H9 (cell line): ENCODE measurements around the gene IER5. TPM values are rescaled to one million over a fixed set of nuclear protein-coding genes. Genes with fewer than 3 reads are reported as not detected.
A peak's percentile ranks its signal among the peaks of the same experiment; 100 is the strongest.

Experiments used
- DNase-seq: peaks from one replicate; pipeline ENCODE4 v3.0.0-alpha.2; 2017
- H2AFZ ChIP-seq: one replicate; pipeline ENCODE4 v1.6.1; 2013; ENCODE audit warnings: mild to moderate bottlenecking, low read length, control low read depth, moderate library complexity
- H2AK5ac ChIP-seq: 2 replicates; pipeline ENCODE4 v1.6.1; 2013; ENCODE audit warnings: low read length, control low read depth, mixed read lengths; ENCODE audit not compliant: insufficient read length
- H2BK120ac ChIP-seq: one replicate; pipeline ENCODE4 v1.6.1; 2013; ENCODE audit warnings: low read depth, mild to moderate bottlenecking, low read length, control low read depth, inconsistent platforms; ENCODE audit not compliant: poor library complexity, severe bottlenecking
- H2BK12ac ChIP-seq: 2 replicates; pipeline ENCODE4 v1.6.1; 2013; ENCODE audit warnings: low read length, control low read depth, mixed read lengths, low read depth; ENCODE audit not compliant: insufficient read length
- H2BK15ac ChIP-seq: 2 replicates; pipeline ENCODE4 v1.6.1; 2013; ENCODE audit warnings: low read depth, low read length, control low read depth
- H2BK20ac ChIP-seq: one replicate; pipeline ENCODE4 v1.6.1; 2013; ENCODE audit warnings: low read depth, mild to moderate bottlenecking, low read length, control low read depth, inconsistent platforms; ENCODE audit not compliant: poor library complexity, severe bottlenecking
- H2BK5ac ChIP-seq: 2 replicates; pipeline ENCODE4 v1.6.1; 2013; ENCODE audit warnings: low read length, control low read depth, mixed read lengths; ENCODE audit not compliant: insufficient read length
- H3K14ac ChIP-seq: 2 replicates; pipeline ENCODE4 v1.6.1; 2013; ENCODE audit warnings: low read length, control low read depth; ENCODE audit not compliant: insufficient read depth
- H3K18ac ChIP-seq: 2 replicates; pipeline ENCODE4 v1.6.1; 2013; ENCODE audit warnings: low read depth, mild to moderate bottlenecking, mixed read lengths, low read length, control low read depth; ENCODE audit not compliant: insufficient read length
- H3K23ac ChIP-seq: 2 replicates; pipeline ENCODE4 v1.6.1; 2013; ENCODE audit warnings: low read length, control low read depth, mixed read lengths, low read depth; ENCODE audit not compliant: insufficient read length
- H3K23me2 ChIP-seq: 2 replicates; pipeline ENCODE4 v1.6.1; 2013; ENCODE audit warnings: low read depth, mild to moderate bottlenecking, mixed read lengths, low read length, control low read depth; ENCODE audit not compliant: insufficient read length, poor library complexity, severe bottlenecking
- H3K27ac ChIP-seq: 2 replicates; pipeline ENCODE4 v1.5.1; 2013; ENCODE audit warnings: low read length, control low read depth, mixed read lengths, low read depth; ENCODE audit not compliant: insufficient read length
- H3K27me3 ChIP-seq: 2 replicates; pipeline ENCODE4 v1.6.1; 2013; ENCODE audit warnings: low read length, control low read depth, inconsistent platforms; ENCODE audit not compliant: insufficient read depth
- H3K4ac ChIP-seq: 2 replicates; pipeline ENCODE4 v1.6.1; 2013; ENCODE audit warnings: low read depth, mild to moderate bottlenecking, control low read depth, inconsistent platforms, low read length, moderate library complexity
- H3K4me1 ChIP-seq: 2 replicates; pipeline ENCODE4 v1.6.1; 2013; ENCODE audit warnings: low read length, control low read depth, inconsistent platforms; ENCODE audit not compliant: insufficient read depth
- H3K4me2 ChIP-seq: 2 replicates; pipeline ENCODE4 v1.6.1; 2013; ENCODE audit warnings: low read length, control low read depth, mixed read lengths; ENCODE audit not compliant: insufficient read length, insufficient read depth
- H3K56ac ChIP-seq: 2 replicates; pipeline ENCODE4 v1.6.1; 2013; ENCODE audit warnings: low read depth, mild to moderate bottlenecking, mixed read lengths, low read length, control low read depth; ENCODE audit not compliant: insufficient read length
- H3K79me1 ChIP-seq: 2 replicates; pipeline ENCODE4 v1.6.1; 2013; ENCODE audit warnings: low read depth, mild to moderate bottlenecking, moderate library complexity, low read length, control low read depth, inconsistent platforms; ENCODE audit not compliant: insufficient read depth, poor library complexity, severe bottlenecking
- H3K79me2 ChIP-seq: 2 replicates; pipeline ENCODE4 v1.6.1; 2013; ENCODE audit warnings: low read length, control low read depth, inconsistent platforms; ENCODE audit not compliant: insufficient read depth
- H3K9ac ChIP-seq: 2 replicates; pipeline ENCODE4 v1.6.1; 2013; ENCODE audit warnings: low read length, control low read depth, mixed read lengths; ENCODE audit not compliant: insufficient read length; ENCODE audit errors: extremely low read depth
- H3K9me3 ChIP-seq: one replicate; pipeline ENCODE4 v1.6.1; 2013; ENCODE audit warnings: low read depth, low read length, inconsistent platforms; ENCODE audit not compliant: control insufficient read depth
- H3T11ph ChIP-seq: one replicate; pipeline ENCODE4 v1.6.1; 2013; ENCODE audit warnings: mild to moderate bottlenecking, low read length, control low read depth, inconsistent platforms
- H4K20me1 ChIP-seq: one replicate; pipeline ENCODE4 v1.6.1; 2013; ENCODE audit not compliant: control insufficient read depth, insufficient read length, insufficient read depth
- H4K5ac ChIP-seq: 2 replicates; pipeline ENCODE4 v1.6.1; 2013; ENCODE audit warnings: low read depth, mild to moderate bottlenecking, mixed read lengths, low read length, control low read depth; ENCODE audit not compliant: insufficient read length
- H4K8ac ChIP-seq: replicated peaks from 2 replicates; pipeline ENCODE4 v1.6.1; 2013; ENCODE audit warnings: low read length, control low read depth, mixed read lengths, low read depth; ENCODE audit not compliant: insufficient read length
- H4K91ac ChIP-seq: 2 replicates; pipeline ENCODE4 v1.6.1; 2013; ENCODE audit warnings: low read depth, mild to moderate bottlenecking, moderate library complexity, mixed read lengths, low read length, control low read depth; ENCODE audit not compliant: insufficient read length
- H3K27ac Mint-ChIP-seq, 3 experiments: 2 replicates in 2 of 3; 3 replicates in 1 of 3; pipeline ENCODE4 v1.8.0; 2020 to 2021; ENCODE audit warnings: mixed read lengths in 3 of 3, mild to moderate bottlenecking in 1 of 3, moderate library complexity in 1 of 3
- H3K27me3 Mint-ChIP-seq: 2 replicates; pipeline ENCODE4 v1.8.0; 2021; ENCODE audit warnings: low read depth, mild to moderate bottlenecking, moderate library complexity, mixed read lengths
- H3K36me3 Mint-ChIP-seq, 3 experiments: 2 replicates in 2 of 3; 3 replicates in 1 of 3; pipeline ENCODE4 v1.8.0; 2020 to 2021; ENCODE audit warnings: low read depth in 3 of 3, mixed read lengths in 3 of 3; ENCODE audit not compliant: insufficient read depth in 1 of 3
- H3K4me1 Mint-ChIP-seq, 2 experiments: 2 replicates each; pipeline ENCODE4 v1.8.0; 2020; ENCODE audit warnings: mixed read lengths in 2 of 2
- H3K4me3 Mint-ChIP-seq, 2 experiments: 2 replicates in 1 of 2; 3 replicates in 1 of 2; pipeline ENCODE4 v1.8.0; 2020 to 2021; ENCODE audit warnings: mild to moderate bottlenecking in 2 of 2, mixed read lengths in 2 of 2, moderate library complexity in 1 of 2
- H3K9me3 Mint-ChIP-seq, 2 experiments: 2 replicates in 1 of 2; 3 replicates in 1 of 2; pipeline ENCODE4 v1.8.0; 2020; ENCODE audit warnings: mild to moderate bottlenecking in 2 of 2, mixed read lengths in 2 of 2, moderate library complexity in 1 of 2
- WGBS: extraction: QIAGEN DNeasy Blood & Tissue Kit; methylation state at CpG from one replicate; pipeline ENCODE4 v1.1.7; 2013; ENCODE audit warnings: missing lambda C conversion rate, low lambda C conversion rate, mixed read lengths; ENCODE audit not compliant: insufficient read length; ENCODE audit errors: extremely low coverage; 5-methylcytosine and 5-hydroxymethylcytosine counted together
- total RNA-seq: library from RNA; stranded (reverse); gene quantifications from 2 replicates; pipeline ENCODE4 v1.2.1, GENCODE V29; 2021
- TF ChIP-seq, protein P1 (sequence below): fragments of 200-600 bp; sonication (generic); conservative IDR thresholded peaks from 3 replicates; pipeline ENCODE4 v1.8.0; 2021; ENCODE audit warnings: antibody characterized with exemption, mild to moderate bottlenecking

Gene IER5
- total RNA-seq, 1 experiment from 2014 or later = 6.7 TPM

GRCh38 chr1:181131255-181131941 is 42.9 kb downstream of the IER5 start:
- no peak overlapping the region for H3K23ac ChIP-seq
- no peak overlapping the region for H2BK120ac ChIP-seq
- H3K23me2 ChIP-seq = no peaks in the 10 kb centered on the region
- H3K27ac ChIP-seq = no peak overlapping the region
- WGBS = 100% methylated on average over 2 of the region's 8 CpGs
- Mint-ChIP-seq H3K9me3 (no peaks in the 10 kb centered on the region; a peak in 1 of 5 replicates), H3K27ac (no peak overlapping the region), H3K4me3 (peak overlapping the region in 1 of 2 experiments; percentile 37; a peak in 1 of 5 replicates), H3K36me3 (no peaks in the 10 kb centered on the region), H3K27me3 (peaks cover 16% of the 10 kb centered on the region), H3K4me1 (peaks cover 61 to 72% of the 10 kb centered on the region in 2 experiments)
- H2BK20ac ChIP-seq = no peak overlapping the region
- H2BK15ac ChIP-seq = no peak overlapping the region
- H4K91ac ChIP-seq = no peak overlapping the region
- no peaks in the 10 kb centered on the region for H4K20me1 ChIP-seq
- H4K8ac ChIP-seq = no peak overlapping the region
- H3K9me3 ChIP-seq = no peaks in the 10 kb centered on the region
- no peak overlapping the region for H2AFZ ChIP-seq
- no peak overlapping the region for H3T11ph ChIP-seq
- H3K27me3 ChIP-seq = no peaks in the 10 kb centered on the region
- H3K79me1 ChIP-seq = no peaks in the 10 kb centered on the region
- H2AK5ac ChIP-seq = no peak overlapping the region
- TF ChIP-seq, protein P1, sequence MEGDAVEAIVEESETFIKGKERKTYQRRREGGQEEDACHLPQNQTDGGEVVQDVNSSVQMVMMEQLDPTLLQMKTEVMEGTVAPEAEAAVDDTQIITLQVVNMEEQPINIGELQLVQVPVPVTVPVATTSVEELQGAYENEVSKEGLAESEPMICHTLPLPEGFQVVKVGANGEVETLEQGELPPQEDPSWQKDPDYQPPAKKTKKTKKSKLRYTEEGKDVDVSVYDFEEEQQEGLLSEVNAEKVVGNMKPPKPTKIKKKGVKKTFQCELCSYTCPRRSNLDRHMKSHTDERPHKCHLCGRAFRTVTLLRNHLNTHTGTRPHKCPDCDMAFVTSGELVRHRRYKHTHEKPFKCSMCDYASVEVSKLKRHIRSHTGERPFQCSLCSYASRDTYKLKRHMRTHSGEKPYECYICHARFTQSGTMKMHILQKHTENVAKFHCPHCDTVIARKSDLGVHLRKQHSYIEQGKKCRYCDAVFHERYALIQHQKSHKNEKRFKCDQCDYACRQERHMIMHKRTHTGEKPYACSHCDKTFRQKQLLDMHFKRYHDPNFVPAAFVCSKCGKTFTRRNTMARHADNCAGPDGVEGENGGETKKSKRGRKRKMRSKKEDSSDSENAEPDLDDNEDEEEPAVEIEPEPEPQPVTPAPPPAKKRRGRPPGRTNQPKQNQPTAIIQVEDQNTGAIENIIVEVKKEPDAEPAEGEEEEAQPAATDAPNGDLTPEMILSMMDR = no peak
- H3K18ac ChIP-seq = no peak overlapping the region
- H3K79me2 ChIP-seq = no peaks in the 10 kb centered on the region
- H3K4me2 ChIP-seq = no peak overlapping the region
- no peak overlapping the region for H2BK5ac ChIP-seq
- peaks cover 15% of the 10 kb centered on the region for H3K4me1 ChIP-seq
- H3K4ac ChIP-seq = no peak overlapping the region
- H4K5ac ChIP-seq = no peak overlapping the region
- H3K9ac ChIP-seq = no peak overlapping the region
- H3K56ac ChIP-seq = no peak overlapping the region
- H3K14ac ChIP-seq = no peak overlapping the region
- no peak overlapping the region for H2BK12ac ChIP-seq
- no peak for DNase-seq
